ENCODE measurements around the gene KIAA0319L.

Gene KIAA0319L

GRCh38 chr1:35441926-35442579, 115.2 kb downstream of the KIAA0319L start:
- no peak for DNase-seq

GRCh38 chr1:35439626-35440025, 117.6 kb downstream of the KIAA0319L start:
- DNase-seq = no peak

- no peak for DNase-seq
Measured at GRCh38 chr1:35437200-35437599, 120.0 kb downstream of the KIAA0319L start.

- DNase-seq = no peak
Measured at GRCh38 chr1:35436078-35436477, 121.1 kb downstream of the KIAA0319L start.

- DNase-seq = no peak
Measured at GRCh38 chr1:35434703-35435102, 122.5 kb downstream of the KIAA0319L start.

GRCh38 chr1:35433714-35434113, 123.5 kb downstream of the KIAA0319L start:
- DNase-seq = no peak

GRCh38 chr1:35432231-35432630, 125.0 kb downstream of the KIAA0319L start:
- DNase-seq = no peak

- DNase-seq = no peak
Measured at GRCh38 chr1:35431173-35431599, 126.0 kb downstream of the KIAA0319L start.

GRCh38 chr1:35430762-35431161, 126.4 kb downstream of the KIAA0319L start:
- no peak for DNase-seq

GRCh38 chr1:35428360-35428759, 128.8 kb downstream of the KIAA0319L start:
- DNase-seq = no peak

- no peak for DNase-seq
Measured at GRCh38 chr1:35426097-35426586, 131.1 kb downstream of the KIAA0319L start.

GRCh38 chr1:35408925-35409324, 148.3 kb downstream of the KIAA0319L start:
- DNase-seq = no peak

GRCh38 chr1:35407743-35408142, 149.5 kb downstream of the KIAA0319L start:
- no peak for DNase-seq

GRCh38 chr1:35406103-35406502, 151.1 kb downstream of the KIAA0319L start:
- DNase-seq = no peak

- no peak for DNase-seq
Measured at GRCh38 chr1:35401049-35401448, 156.2 kb downstream of the KIAA0319L start.

- DNase-seq = no peak
Measured at GRCh38 chr1:35398739-35399138, 158.5 kb downstream of the KIAA0319L start.

- no peak for DNase-seq
Measured at GRCh38 chr1:35394386-35394785, 162.8 kb downstream of the KIAA0319L start.

GRCh38 chr1:35390600-35391494, 166.4 kb downstream of the KIAA0319L start:
- no peak for DNase-seq

- no peak for DNase-seq
Measured at GRCh38 chr1:35386959-35387358, 170.2 kb downstream of the KIAA0319L start.

GRCh38 chr1:35386290-35386689, 170.9 kb downstream of the KIAA0319L start:
- no peak for DNase-seq

Measured in fibroblast of skin of scalp (primary cell).